GM12878 (cell line): ENCODE results near the gene SLC6A17. TPM values are rescaled to one million over a fixed set of nuclear protein-coding genes. Genes with fewer than 3 reads are reported as not detected.

Experiments
- ATAC-seq: fragments of 200-7000 bp; cut with Tn5 transposase; 3 replicates; pipeline ENCODE4 v1.9.1; 2020; ENCODE audit warnings: mild to moderate bottlenecking, moderate library complexity
- BruUV-seq: library from RNA; stranded (reverse); fragments of 400-500 nt; replicated peaks from 2 replicates; lab custom pipeline; 2021; lab: Mats Ljungman, UMichigan
- CTCF ChIA-PET: fragments of 300-600 bp; sonication (Branson Sonifier 250); formaldehyde crosslinking; extraction: SDS; loops from one replicate; lab custom pipeline; 2021; ENCODE audit warnings: inconsistent platforms; lab: Yijun Ruan, JAX
- POLR2A ChIA-PET: fragments of 350-600 bp; formaldehyde crosslinking; extraction: SDS; loops from one replicate; lab custom pipeline; 2021; ENCODE audit warnings: inconsistent platforms; lab: Charles Lee
- RAD21 ChIA-PET: fragments of 300-600 bp; sonication (Branson Sonifier 250); formaldehyde crosslinking; loops from one replicate; lab custom pipeline; 2023; ENCODE audit warnings: antibody characterized with exemption; ENCODE audit not compliant: unreplicated experiment; lab: Charles Lee
- SMC1A ChIA-PET: fragments of 300-600 bp; sonication (Branson Sonifier 250); formaldehyde crosslinking; loops from one replicate; lab custom pipeline; 2023; ENCODE audit not compliant: unreplicated experiment, uncharacterized antibody; lab: Charles Lee
- DNase-seq: peaks from one replicate; pipeline ENCODE4 v3.0.0-alpha.2; 2011; ENCODE audit warnings: low read depth, low spot score
- FAIRE-seq: peaks from 3 replicates; lab custom pipeline; 2011; peaks lifted over from hg19 to GRCh38; lab: Jason Lieb, UNC
- H2AFZ ChIP-seq: 2 replicates; pipeline ENCODE4 v1.6.0; 2011; ENCODE audit warnings: low read depth, low read length, control low read depth; ENCODE audit not compliant: control insufficient read depth
- H3K27ac ChIP-seq: 2 replicates; pipeline ENCODE4 v1.5.1; 2011; ENCODE audit warnings: control low read depth; ENCODE audit not compliant: control insufficient read depth, insufficient read depth
- H3K27me3 ChIP-seq, 2 experiments: replicated peaks in 1 of 2; 2 replicates each; pipeline versions ENCODE4 v1.6.0 to v1.6.1; 2011; ENCODE audit warnings: low read length in 1 of 2; ENCODE audit not compliant: control insufficient read depth in 2 of 2, insufficient read depth in 2 of 2
- H3K36me3 ChIP-seq, 2 experiments: 2 replicates each; pipeline ENCODE4 v1.5.1; 2011; ENCODE audit warnings: low read length in 1 of 2; ENCODE audit not compliant: control insufficient read depth in 2 of 2, insufficient read depth in 2 of 2
- H3K4me1 ChIP-seq: 2 replicates; pipeline ENCODE4 v1.6.1; 2011; ENCODE audit warnings: mild to moderate bottlenecking, low read length, moderate library complexity, mixed read lengths; ENCODE audit not compliant: control insufficient read depth, insufficient read depth
- H3K4me2 ChIP-seq: 2 replicates; pipeline ENCODE4 v1.6.0; 2011; ENCODE audit warnings: control low read depth; ENCODE audit not compliant: control insufficient read depth, insufficient read depth
- H3K4me3 ChIP-seq: fragments of 200-600 bp; sonication (generic); 2 replicates; pipeline ENCODE4 v1.5.1; 2016
- H3K79me2 ChIP-seq: 2 replicates; pipeline ENCODE4 v1.6.0; 2011; ENCODE audit warnings: low read length; ENCODE audit not compliant: control insufficient read depth, insufficient read depth
- H3K9ac ChIP-seq: 2 replicates; pipeline ENCODE4 v1.8.0; 2011; ENCODE audit warnings: low read length, control low read depth, mixed read lengths; ENCODE audit not compliant: control insufficient read depth, insufficient read depth
- H3K9me3 ChIP-seq: replicated peaks from 3 replicates; pipeline ENCODE4 v1.5.1; 2011; ENCODE audit warnings: mild to moderate bottlenecking, low read length; ENCODE audit not compliant: control insufficient read depth, insufficient read depth
- H4K20me1 ChIP-seq: 2 replicates; pipeline ENCODE4 v1.6.0; 2011; ENCODE audit not compliant: control insufficient read depth, insufficient read depth
- BACH1 ChIP-seq: fragments of 450-650 bp; IDR thresholded peaks from 2 replicates; pipeline ENCODE4 v1.6.1; 2017; ENCODE audit warnings: mild to moderate bottlenecking, borderline replicate concordance
- CREM ChIP-seq: IDR thresholded peaks from 2 replicates; pipeline ENCODE4 v1.6.1; 2014; ENCODE audit warnings: antibody characterized with exemption, low read depth
- DPF2 ChIP-seq: fragments of 450-650 bp; IDR thresholded peaks from 2 replicates; pipeline ENCODE4 v1.6.1; 2017; ENCODE audit warnings: mild to moderate bottlenecking
- GABPA ChIP-seq: IDR thresholded peaks from 2 replicates; pipeline ENCODE4 v1.6.1; 2014; ENCODE audit warnings: antibody characterized with exemption, low read depth, mild to moderate bottlenecking, inconsistent platforms
- IRF5 ChIP-seq: fragments of 450-650 bp; IDR thresholded peaks from 2 replicates; pipeline ENCODE4 v1.6.1; 2017; ENCODE audit warnings: borderline replicate concordance
- PKNOX1 ChIP-seq: fragments of 450-650 bp; IDR thresholded peaks from 2 replicates; pipeline ENCODE4 v1.6.1; 2016; ENCODE audit warnings: mild to moderate bottlenecking
- POLR2A ChIP-seq: IDR thresholded peaks from 2 replicates; pipeline ENCODE4 v1.6.1; 2011; ENCODE audit warnings: low read depth, mild to moderate bottlenecking, low read length
- PRDM15 ChIP-seq: fragments of 450-650 bp; formaldehyde crosslinking; IDR thresholded peaks from 2 replicates; pipeline ENCODE4 v1.4.0; 2020; ENCODE audit warnings: mild to moderate bottlenecking, moderate library complexity
- RCOR1 ChIP-seq: conservative IDR thresholded peaks from 2 replicates; pipeline ENCODE4 v1.6.1; 2012; ENCODE audit warnings: low read depth, low read length, improper control_type of control experiment
- SIX5 ChIP-seq: IDR thresholded peaks from 2 replicates; pipeline ENCODE4 v1.6.1; 2011; ENCODE audit warnings: mild to moderate bottlenecking, low read depth, low read length, moderate library complexity; ENCODE audit not compliant: severe bottlenecking
- SPI1 ChIP-seq: IDR thresholded peaks from 2 replicates; pipeline ENCODE4 v1.6.1; 2011; ENCODE audit warnings: low read depth, mild to moderate bottlenecking, low read length, moderate library complexity, borderline replicate concordance; ENCODE audit not compliant: insufficient read depth
- STAT1 ChIP-seq: fragments of 450-650 bp; conservative IDR thresholded peaks from 2 replicates; pipeline ENCODE4 v1.6.1; 2014; ENCODE audit warnings: antibody characterized with exemption, mild to moderate bottlenecking
- TAF1 ChIP-seq: IDR thresholded peaks from 2 replicates; pipeline ENCODE4 v1.6.1; 2011; ENCODE audit warnings: mild to moderate bottlenecking, low read depth, low read length, borderline replicate concordance
- ZBED1 ChIP-seq: IDR thresholded peaks from 2 replicates; pipeline ENCODE4 v1.6.1; 2016; ENCODE audit warnings: borderline replicate concordance
- ZNF384 ChIP-seq: IDR thresholded peaks from 2 replicates; pipeline ENCODE4 v1.6.1; 2012; ENCODE audit warnings: low read depth, mild to moderate bottlenecking, low read length, improper control_type of control experiment, borderline replicate concordance
- ZSCAN29 ChIP-seq: fragments of 450-650 bp; IDR thresholded peaks from 2 replicates; pipeline ENCODE4 v1.6.1; 2017; ENCODE audit warnings: mild to moderate bottlenecking, moderate library complexity
- ZZZ3 ChIP-seq: IDR thresholded peaks from 2 replicates; pipeline ENCODE4 v1.6.1; 2011; ENCODE audit warnings: low read depth; ENCODE audit not compliant: control insufficient read depth, insufficient read length
- WGBS: methylation state at CpG from one replicate; pipeline ENCODE4 v1.1.6; 2016; ENCODE audit warnings: low lambda C conversion rate; ENCODE audit not compliant: insufficient replicate concordance, insufficient coverage; ENCODE audit errors: missing lambda C conversion rate; 5-methylcytosine and 5-hydroxymethylcytosine counted together
- in situ Hi-C: fragments of 300-500 bp; cut with MboI; formaldehyde crosslinking; loops from 9 replicates; pipeline ENCODE4 v1.14.3; 2018; ENCODE audit warnings: mixed read lengths
- intact Hi-C: fragments of 100-400 bp; cut with micrococcal nuclease; formaldehyde crosslinking; loops from one replicate; pipeline ENCODE4 v1.14.2; 2022; ENCODE audit not compliant: unreplicated experiment
- polyA plus RNA-seq, 11 experiments: library from polyadenylated mRNA; depleted of rRNA in 4 of 11; unstranded in 6 of 11; stranded (reverse) in 5 of 11; fragments of >200 nt; fragmentation: Nextera tagmentation in 4 of 11; fragmentation: Illumina TruSeq in 1 of 11; extraction: Ambion mirVana in 4 of 11; extraction: Trizol in 1 of 11; gene quantifications; 1 replicate in 1 of 11; 2 replicates in 10 of 11; pipeline versions ENCODE4 v1.2.1 to v1.2.3, GENCODE V29; 2011 to 2016; ENCODE audit warnings: inconsistent platforms in 2 of 11, missing spikeins in 2 of 11, low read depth in 1 of 11
- total RNA-seq, 4 experiments: library from RNA; depleted of rRNA in 3 of 4; stranded (reverse); fragments of >200 nt in 3 of 4; fragmentation: Illumina TruSeq in 1 of 4; extraction: Trizol in 1 of 4; gene quantifications; 2 replicates each; pipeline versions ENCODE4 v1.2.1 to v1.2.3, GENCODE V29; 2013 to 2021

The SLC6A17 gene
- total and polyA plus RNA-seq, 10 of the 15 experiments (the other 5 are each of a cell fraction or from before 2014, with no cell fraction given) = not detected

DNA sequence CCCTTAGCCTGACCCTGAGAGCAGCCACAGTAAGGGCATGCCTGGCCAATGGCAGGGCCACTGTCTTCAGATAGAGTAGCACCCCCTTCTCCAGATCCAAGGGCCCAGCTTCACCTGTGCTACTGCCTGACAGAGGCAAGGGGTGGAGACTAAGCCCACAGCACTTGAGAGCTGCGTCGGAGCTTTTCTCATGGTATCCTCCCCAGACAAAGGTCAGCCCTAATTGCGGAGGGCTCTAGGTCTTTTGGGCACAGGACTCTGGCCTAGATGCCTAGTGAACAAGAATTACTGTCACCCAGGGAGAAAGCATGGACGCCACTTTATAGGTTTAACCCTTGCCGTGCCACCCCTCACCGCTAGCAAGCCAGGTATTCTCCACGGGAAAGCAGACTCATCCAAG is 74.9 kb downstream of the SLC6A17 start:
- TF ChIP-seq SPI1 = no peak
- TF ChIP-seq ZBED1 = no peak
- TF ChIP-seq POLR2A = no peak
- TF ChIP-seq ZSCAN29 = no peak
- no peak for TF ChIP-seq PKNOX1
- TF ChIP-seq SIX5 = no peak
- no peak for TF ChIP-seq CREM
- TF ChIP-seq DPF2 = no peak
- TF ChIP-seq ZZZ3 = no peak
- no peak for TF ChIP-seq RCOR1
- TF ChIP-seq BACH1 = no peak
- no peak for TF ChIP-seq ZNF384
- TF ChIP-seq STAT1 = no peak
- TF ChIP-seq IRF5 = no peak
- no peak for TF ChIP-seq GABPA
- TF ChIP-seq PRDM15 (CRISPR knock-in tag) = no peak
- TF ChIP-seq TAF1 = no peak
- Histone ChIP-seq H3K79me2 (no peaks in the 10 kb centered on the region), H3K9ac (no peak overlapping the region), H3K4me1 (no peaks in the 10 kb centered on the region), H3K36me3 (no peaks in the 10 kb centered on the region), H3K27ac (no peak overlapping the region), H2AFZ (no peak overlapping the region), H3K27me3 (no peaks in the 10 kb centered on the region), H3K4me3 (no peak overlapping the region), H3K9me3 (no peaks in the 10 kb centered on the region), H4K20me1 (no peaks in the 10 kb centered on the region), H3K4me2 (no peak overlapping the region)
- intact Hi-C loops = no loop called here
- in situ Hi-C loops = no loop called here
- BruUV-seq = no TSS peak
- SMC1A ChIA-PET = interaction anchor here (1.6 kb wide), 1 partner anchor 10 kb away, joined by 4 read pairs; no protein-coding TSS in a partner anchor
- POLR2A ChIA-PET = no interaction called here
- FAIRE-seq (no peak), ATAC-seq (no peak), DNase-seq (no peak)
- WGBS = 32% methylated on average over 7 of the region's 7 CpGs
- RAD21 ChIA-PET = interaction anchor here (1.2 kb wide), 1 partner anchor 17 kb away, joined by 5 read pairs; no protein-coding TSS in a partner anchor
- CTCF ChIA-PET = interaction anchor here (0.7 to 1.4 kb wide), 2 partner anchors 17 to 20 kb away, joined by 3 to 6 read pairs; no protein-coding TSS in a partner anchor
